Stimulated activated CD4-positive, alpha-beta T cell treated with anti-CD3 and anti-CD28 coated beads, TNF-alpha, amount 100 ng/mL, for 48 hours (primary cell): Measurements from ENCODE around the gene MARK1.
A peak's percentile ranks its signal among the peaks of the same experiment; 100 is the strongest.

Experiments
- DNase-seq, 3 donors: peaks; one replicate each; pipeline ENCODE4 v3.0.0-alpha.2; 2020; ENCODE audit warnings: low read depth in 3 of 3

Gene MARK1

GRCh38 chr1:220527908-220528678 is at the start of gene MARK1:
Gene MARK1 (plus strand): TSS chr1:220528136. CDS start chr1:220528823, 687 bp downstream.
- no peak for DNase-seq

- DNase-seq: no peak
These were observed 44.2 kb upstream of the MARK1 start for GRCh38 chr1:220483700-220484099.

- DNase-seq: no peak
These were observed 43.8 kb upstream of the MARK1 start for GRCh38 chr1:220484135-220484534.

GRCh38 chr1:220485131-220485530 is 42.8 kb upstream of the MARK1 start:
- no peak for DNase-seq

GRCh38 chr1:220485791-220486190 is 42.1 kb upstream of the MARK1 start:
- DNase-seq: no peak

GRCh38 chr1:220487297-220487820 is 40.6 kb upstream of the MARK1 start:
- peak; percentile 4 to 33 (median 29) for DNase-seq

GRCh38 chr1:220491891-220492290 is 36.0 kb upstream of the MARK1 start:
- DNase-seq: no peak

- DNase-seq: no peak
These were observed 30.6 kb upstream of the MARK1 start for GRCh38 chr1:220497220-220497947.

- no peak for DNase-seq
These were observed 29.7 kb upstream of the MARK1 start for GRCh38 chr1:220498188-220498587.

GRCh38 chr1:220500372-220500771 is 27.6 kb upstream of the MARK1 start:
- DNase-seq: no peak

GRCh38 chr1:220504329-220504728 is 23.6 kb upstream of the MARK1 start:
- no peak for DNase-seq

- no peak for DNase-seq
These were observed 20.9 kb upstream of the MARK1 start for GRCh38 chr1:220507085-220507484.

GRCh38 chr1:220511179-220511578 is 16.8 kb upstream of the MARK1 start:
- no peak for DNase-seq

- no peak for DNase-seq
These were observed 16.2 kb upstream of the MARK1 start for GRCh38 chr1:220511785-220512184.

- no peak for DNase-seq
These were observed 14.1 kb upstream of the MARK1 start for GRCh38 chr1:220513834-220514233.

- DNase-seq: no peak
These were observed 13.7 kb upstream of the MARK1 start for GRCh38 chr1:220514256-220514655.

- DNase-seq: no peak
These were observed 11.8 kb upstream of the MARK1 start for GRCh38 chr1:220516014-220516721.

- DNase-seq: no peak
These were observed 11.3 kb upstream of the MARK1 start for GRCh38 chr1:220516722-220517042.

- no peak for DNase-seq
These were observed 6.2 kb upstream of the MARK1 start for GRCh38 chr1:220521778-220522177.

GRCh38 chr1:220526294-220526693 is 1.6 kb upstream of the MARK1 start:
- DNase-seq: no peak

- no peak for DNase-seq
These were observed 543 bp upstream of the MARK1 start for GRCh38 chr1:220527279-220527907.
